Activated naive CD4-positive, alpha-beta T cell treated with anti-CD3 and anti-CD28 coated beads for 36 hours (primary cell): ENCODE data around the gene CBARP. TPM values are rescaled to one million over a fixed set of nuclear protein-coding genes. Genes with fewer than 3 reads are reported as not detected.

Experiments used
- CTCF ChIA-PET: fragments of 350-600 bp; sonication (Branson Sonifier 250); formaldehyde crosslinking; loops from one replicate; lab custom pipeline; 2021; ENCODE audit warnings: antibody characterized with exemption; lab: Charles Lee
- DNase-seq: peaks from one replicate; pipeline ENCODE4 v3.0.0-alpha.2; 2020
- H3K27ac Mint-ChIP-seq: one replicate; pipeline ENCODE4 v1.8.0; 2021; ENCODE audit warnings: mild to moderate bottlenecking, mixed read lengths
- H3K27me3 Mint-ChIP-seq: one replicate; pipeline ENCODE4 v1.8.0; 2021; ENCODE audit warnings: low read depth, mixed read lengths
- H3K36me3 Mint-ChIP-seq: one replicate; pipeline ENCODE4 v1.8.0; 2021; ENCODE audit warnings: low read depth, mixed read lengths
- H3K4me1 Mint-ChIP-seq: one replicate; pipeline ENCODE4 v1.8.0; 2021; ENCODE audit warnings: low read depth, mixed read lengths
- H3K4me3 Mint-ChIP-seq: one replicate; pipeline ENCODE4 v1.8.0; 2021; ENCODE audit warnings: mild to moderate bottlenecking, moderate library complexity, mixed read lengths
- H3K9me3 Mint-ChIP-seq: one replicate; pipeline ENCODE4 v1.8.0; 2021; ENCODE audit warnings: mixed read lengths
- intact Hi-C: fragments of 100-400 bp; cut with micrococcal nuclease; formaldehyde crosslinking; loops from one replicate; pipeline ENCODE4 v1.15.1; 2023
- total RNA-seq, 2 experiments: library from RNA; stranded (reverse); gene quantifications; one replicate each; pipeline ENCODE4 v1.2.3, GENCODE V29; 2021

The CBARP gene
- total RNA-seq, 2 experiments from 2014 or later = 0.77 to 1.1 TPM

GRCh38 chr19:1199531-1199930 is 38.3 kb downstream of the CBARP start:
- intact Hi-C loops = no loop called here
- CTCF ChIA-PET = interaction anchor here (0.6 to 1.2 kb wide), 2 partner anchors 13 to 86 kb away, joined by 4 read pairs; no protein-coding TSS in a partner anchor
- Mint-ChIP-seq H3K27me3 (no peaks in the 10 kb centered on the region), H3K4me3 (no peak overlapping the region), H3K27ac (no peak overlapping the region), H3K4me1 (peaks cover 11% of the 10 kb centered on the region), H3K36me3 (no peaks in the 10 kb centered on the region), H3K9me3 (no peaks in the 10 kb centered on the region)
- DNase-seq = no peak

GRCh38 chr19:1189419-1189818 is 48.4 kb downstream of the CBARP start:
- Mint-ChIP-seq H3K36me3 (no peaks in the 10 kb centered on the region), H3K4me1 (peaks cover 30% of the 10 kb centered on the region), H3K9me3 (no peaks in the 10 kb centered on the region), H3K27ac (peak overlapping the region; percentile 63), H3K27me3 (no peaks in the 10 kb centered on the region), H3K4me3 (no peak overlapping the region)
- intact Hi-C loops = loop anchor here (1.0 kb wide), 3 partner anchors 15 to 57 kb away; partner anchors contain the start of genes SBNO2 and STK11
- peak; percentile 87 for DNase-seq
- CTCF ChIA-PET = no interaction called here

GRCh38 chr19:1183543-1184172 is 54.1 kb downstream of the CBARP start:
- H3K4me3 Mint-ChIP-seq = no peak overlapping the region
- CTCF ChIA-PET = interaction anchor here (1.1 kb wide), 1 partner anchor 10 kb away, joined by 6 read pairs; no protein-coding TSS in a partner anchor
- intact Hi-C loops = no loop called here
- peaks cover 13% of the 10 kb centered on the region for H3K4me1 Mint-ChIP-seq
- no peaks in the 10 kb centered on the region for H3K36me3 Mint-ChIP-seq
- DNase-seq = no peak
- no peaks in the 10 kb centered on the region for H3K9me3 Mint-ChIP-seq
- no peaks in the 10 kb centered on the region for H3K27me3 Mint-ChIP-seq
- no peak overlapping the region for H3K27ac Mint-ChIP-seq

- CTCF ChIA-PET = interaction anchor here (1.1 kb wide), 1 partner anchor 11 kb away, joined by 6 read pairs; no protein-coding TSS in a partner anchor
- Mint-ChIP-seq H3K4me3 (no peak overlapping the region), H3K27ac (no peak overlapping the region), H3K27me3 (no peaks in the 10 kb centered on the region), H3K36me3 (no peaks in the 10 kb centered on the region), H3K9me3 (no peaks in the 10 kb centered on the region), H3K4me1 (peaks cover 11% of the 10 kb centered on the region)
- DNase-seq = no peak
- intact Hi-C loops = no loop called here
Observed at GRCh38 chr19:1182727-1183126, 55.1 kb downstream of the CBARP start.

GRCh38 chr19:1182068-1182467 is 55.7 kb downstream of the CBARP start:
- Mint-ChIP-seq H3K4me3 (no peak overlapping the region), H3K27me3 (no peaks in the 10 kb centered on the region), H3K4me1 (peaks cover 11% of the 10 kb centered on the region), H3K36me3 (no peaks in the 10 kb centered on the region), H3K9me3 (no peaks in the 10 kb centered on the region), H3K27ac (no peak overlapping the region)
- intact Hi-C loops = no loop called here
- DNase-seq = no peak
- CTCF ChIA-PET = no interaction called here

- no peaks in the 10 kb centered on the region for H3K27me3 Mint-ChIP-seq
- no peak overlapping the region for H3K4me3 Mint-ChIP-seq
- H3K4me1 Mint-ChIP-seq = peaks cover 11% of the 10 kb centered on the region
- DNase-seq = no peak
- CTCF ChIA-PET = no interaction called here
- intact Hi-C loops = no loop called here
- no peak overlapping the region for H3K27ac Mint-ChIP-seq
- no peaks in the 10 kb centered on the region for H3K36me3 Mint-ChIP-seq
- no peaks in the 10 kb centered on the region for H3K9me3 Mint-ChIP-seq
Observed at GRCh38 chr19:1181606-1182005, 56.2 kb downstream of the CBARP start.

Other genes with a start within 250 kb of the CBARP start
- under 1 TPM in 1 of 2 experiments, not detected in 1; 0.10 TPM for gene GRIN3B, start 237.6 kb downstream of the CBARP start, total RNA-seq
- gene TMEM259, start 216.9 kb downstream of the CBARP start, total RNA-seq = 100 to 1,000 TPM; 105 to 109 TPM
- gene RNU6-2, start 216.5 kb downstream of the CBARP start, total RNA-seq = not detected
- gene CNN2, start 211.4 kb downstream of the CBARP start, total RNA-seq = 100 to 1,000 TPM; 104 TPM
- 10 to 100 TPM; 24.4 to 30.1 TPM for gene ABCA7, start 197.9 kb downstream of the CBARP start, total RNA-seq
- 100 to 1,000 TPM; 123 to 136 TPM for gene ARHGAP45, start 170.8 kb downstream of the CBARP start, total RNA-seq
- 100 to 1,000 TPM; 238 to 258 TPM for gene POLR2E, start 142.6 kb downstream of the CBARP start, total RNA-seq
- 100 to 1,000 TPM; 244 to 253 TPM for gene GPX4, start 134.0 kb downstream of the CBARP start, total RNA-seq
- 100 to 1,000 TPM; 112 to 117 TPM for gene SBNO2, start 63.7 kb downstream of the CBARP start, total RNA-seq
- gene STK11, start 32.2 kb downstream of the CBARP start, total RNA-seq = 10 to 100 TPM; 65.1 to 66.1 TPM
- gene ATP5F1D, start 3.7 kb upstream of the CBARP start, total RNA-seq = 100 to 1,000 TPM; 153 TPM
- gene MIDN, start 10.6 kb upstream of the CBARP start, total RNA-seq = 10 to 100 TPM; 50.1 to 52.9 TPM
- gene CIRBP, start 31.3 kb upstream of the CBARP start, total RNA-seq = 100 to 1,000 TPM; 167 to 183 TPM
- 10 to 100 TPM; 62.8 to 65.3 TPM for gene FAM174C, start 37.5 kb upstream of the CBARP start, total RNA-seq
- gene EFNA2, start 47.9 kb upstream of the CBARP start, total RNA-seq = not detected
- gene NDUFS7, start 145.9 kb upstream of the CBARP start, total RNA-seq = 100 to 1,000 TPM; 138 to 148 TPM
- gene GAMT, start 163.5 kb upstream of the CBARP start, total RNA-seq = 10 to 100 TPM; 23.5 to 25.0 TPM
- gene DAZAP1, start 169.6 kb upstream of the CBARP start, total RNA-seq = 100 to 1,000 TPM; 253 to 265 TPM
- gene RPS15, start 200.4 kb upstream of the CBARP start, total RNA-seq = 1,000 to 10,000 TPM; 1,902 to 1,906 TPM
- under 1 TPM; 0.07 to 0.12 TPM for gene APC2, start 212.1 kb upstream of the CBARP start, total RNA-seq
- gene C19orf25, start 241.2 kb upstream of the CBARP start, total RNA-seq = 10 to 100 TPM; 17.5 to 20.8 TPM